GM12878 (cell line): ENCODE measurements around the gene GPR31. TPM values are rescaled to one million over a fixed set of nuclear protein-coding genes. Genes with fewer than 3 reads are reported as not detected.

Experiments used
- ATAC-seq: fragments of 200-7000 bp; cut with Tn5 transposase; 3 replicates; pipeline ENCODE4 v1.9.1; 2020; ENCODE audit warnings: mild to moderate bottlenecking, moderate library complexity
- BruUV-seq: library from RNA; stranded (reverse); fragments of 400-500 nt; replicated peaks from 2 replicates; lab custom pipeline; 2021; lab: Mats Ljungman, UMichigan
- CTCF ChIA-PET: fragments of 300-600 bp; sonication (Branson Sonifier 250); formaldehyde crosslinking; extraction: SDS; loops from one replicate; lab custom pipeline; 2021; ENCODE audit warnings: inconsistent platforms; lab: Yijun Ruan, JAX
- POLR2A ChIA-PET: fragments of 350-600 bp; formaldehyde crosslinking; extraction: SDS; loops from one replicate; lab custom pipeline; 2021; ENCODE audit warnings: inconsistent platforms; lab: Charles Lee
- RAD21 ChIA-PET: fragments of 300-600 bp; sonication (Branson Sonifier 250); formaldehyde crosslinking; loops from one replicate; lab custom pipeline; 2023; ENCODE audit warnings: antibody characterized with exemption; ENCODE audit not compliant: unreplicated experiment; lab: Charles Lee
- SMC1A ChIA-PET: fragments of 300-600 bp; sonication (Branson Sonifier 250); formaldehyde crosslinking; loops from one replicate; lab custom pipeline; 2023; ENCODE audit not compliant: unreplicated experiment, uncharacterized antibody; lab: Charles Lee
- DNase-seq: peaks from one replicate; pipeline ENCODE4 v3.0.0-alpha.2; 2011; ENCODE audit warnings: low read depth, low spot score
- FAIRE-seq: peaks from 3 replicates; lab custom pipeline; 2011; peaks lifted over from hg19 to GRCh38; lab: Jason Lieb, UNC
- H2AFZ ChIP-seq: 2 replicates; pipeline ENCODE4 v1.6.0; 2011; ENCODE audit warnings: low read depth, low read length, control low read depth; ENCODE audit not compliant: control insufficient read depth
- H3K27ac ChIP-seq: 2 replicates; pipeline ENCODE4 v1.5.1; 2011; ENCODE audit warnings: control low read depth; ENCODE audit not compliant: control insufficient read depth, insufficient read depth
- H3K27me3 ChIP-seq, 2 experiments: replicated peaks in 1 of 2; 2 replicates each; pipeline versions ENCODE4 v1.6.0 to v1.6.1; 2011; ENCODE audit warnings: low read length in 1 of 2; ENCODE audit not compliant: control insufficient read depth in 2 of 2, insufficient read depth in 2 of 2
- H3K36me3 ChIP-seq, 2 experiments: 2 replicates each; pipeline ENCODE4 v1.5.1; 2011; ENCODE audit warnings: low read length in 1 of 2; ENCODE audit not compliant: control insufficient read depth in 2 of 2, insufficient read depth in 2 of 2
- H3K4me1 ChIP-seq: 2 replicates; pipeline ENCODE4 v1.6.1; 2011; ENCODE audit warnings: mild to moderate bottlenecking, low read length, moderate library complexity, mixed read lengths; ENCODE audit not compliant: control insufficient read depth, insufficient read depth
- H3K4me2 ChIP-seq: 2 replicates; pipeline ENCODE4 v1.6.0; 2011; ENCODE audit warnings: control low read depth; ENCODE audit not compliant: control insufficient read depth, insufficient read depth
- H3K4me3 ChIP-seq: fragments of 200-600 bp; sonication (generic); 2 replicates; pipeline ENCODE4 v1.5.1; 2016
- H3K79me2 ChIP-seq: 2 replicates; pipeline ENCODE4 v1.6.0; 2011; ENCODE audit warnings: low read length; ENCODE audit not compliant: control insufficient read depth, insufficient read depth
- H3K9ac ChIP-seq: 2 replicates; pipeline ENCODE4 v1.8.0; 2011; ENCODE audit warnings: low read length, control low read depth, mixed read lengths; ENCODE audit not compliant: control insufficient read depth, insufficient read depth
- H3K9me3 ChIP-seq: replicated peaks from 3 replicates; pipeline ENCODE4 v1.5.1; 2011; ENCODE audit warnings: mild to moderate bottlenecking, low read length; ENCODE audit not compliant: control insufficient read depth, insufficient read depth
- H4K20me1 ChIP-seq: 2 replicates; pipeline ENCODE4 v1.6.0; 2011; ENCODE audit not compliant: control insufficient read depth, insufficient read depth
- ATF7 ChIP-seq: fragments of 450-650 bp; IDR thresholded peaks from 2 replicates; pipeline ENCODE4 v1.6.1; 2016; ENCODE audit warnings: low read depth, mild to moderate bottlenecking
- BCL11A ChIP-seq: IDR thresholded peaks from 2 replicates; pipeline ENCODE4 v1.6.1; 2011; ENCODE audit warnings: low read depth, low read length
- BHLHE40 ChIP-seq, 2 experiments: fragments of 450-650 bp in 1 of 2; IDR thresholded peaks; 2 replicates each; pipeline ENCODE4 v1.6.1; 2011 to 2017; ENCODE audit warnings: low read depth in 2 of 2, borderline replicate concordance in 1 of 2, improper control_type of control experiment in 1 of 2, low read length in 1 of 2, mild to moderate bottlenecking in 1 of 2
- CBFB ChIP-seq: IDR thresholded peaks from 2 replicates; pipeline ENCODE4 v1.6.1; 2016; ENCODE audit warnings: antibody characterized with exemption, low read depth
- CHD1 ChIP-seq: IDR thresholded peaks from 2 replicates; pipeline ENCODE4 v1.6.1; 2012; ENCODE audit warnings: low read depth, low read length, improper control_type of control experiment
- IKZF1 ChIP-seq: fragments of 450-650 bp; conservative IDR thresholded peaks from 2 replicates; pipeline ENCODE4 v1.6.1; 2017; ENCODE audit warnings: antibody characterized with exemption, mild to moderate bottlenecking
- MEF2A ChIP-seq: IDR thresholded peaks from 2 replicates; pipeline ENCODE4 v1.6.1; 2011; ENCODE audit warnings: low read depth, mild to moderate bottlenecking, low read length, moderate library complexity; ENCODE audit not compliant: insufficient read depth
- MXI1 ChIP-seq: fragments of 150-350 bp; IDR thresholded peaks from 2 replicates; pipeline ENCODE4 v1.6.1; 2011; ENCODE audit warnings: low read depth, mild to moderate bottlenecking, inconsistent platforms, low read length, improper control_type of control experiment
- NBN ChIP-seq: fragments of 450-650 bp; IDR thresholded peaks from 2 replicates; pipeline ENCODE4 v1.6.1; 2016
- PAX5 ChIP-seq: IDR thresholded peaks from 2 replicates; pipeline ENCODE4 v1.6.1; 2011; ENCODE audit warnings: low read depth, low read length, borderline replicate concordance
- PKNOX1 ChIP-seq: fragments of 450-650 bp; IDR thresholded peaks from 2 replicates; pipeline ENCODE4 v1.6.1; 2016; ENCODE audit warnings: mild to moderate bottlenecking
- SUZ12 ChIP-seq: fragments of 200-600 bp; sonication (generic); IDR thresholded peaks from one replicate; pipeline ENCODE4 v1.6.1; 2018; ENCODE audit warnings: antibody characterized with exemption, mild to moderate bottlenecking; ENCODE audit not compliant: unreplicated experiment
- TCF3 ChIP-seq: IDR thresholded peaks from 2 replicates; pipeline ENCODE4 v1.6.1; 2012; ENCODE audit warnings: low read depth, mild to moderate bottlenecking, low read length, borderline replicate concordance; ENCODE audit not compliant: insufficient read depth
- WGBS: methylation state at CpG from one replicate; pipeline ENCODE4 v1.1.6; 2016; ENCODE audit warnings: low lambda C conversion rate; ENCODE audit not compliant: insufficient replicate concordance, insufficient coverage; ENCODE audit errors: missing lambda C conversion rate; 5-methylcytosine and 5-hydroxymethylcytosine counted together
- in situ Hi-C: fragments of 300-500 bp; cut with MboI; formaldehyde crosslinking; loops from 9 replicates; pipeline ENCODE4 v1.14.3; 2018; ENCODE audit warnings: mixed read lengths
- intact Hi-C: fragments of 100-400 bp; cut with micrococcal nuclease; formaldehyde crosslinking; loops from one replicate; pipeline ENCODE4 v1.14.2; 2022; ENCODE audit not compliant: unreplicated experiment
- polyA plus RNA-seq, 11 experiments: library from polyadenylated mRNA; depleted of rRNA in 4 of 11; unstranded in 6 of 11; stranded (reverse) in 5 of 11; fragments of >200 nt; fragmentation: Nextera tagmentation in 4 of 11; fragmentation: Illumina TruSeq in 1 of 11; extraction: Ambion mirVana in 4 of 11; extraction: Trizol in 1 of 11; gene quantifications; 1 replicate in 1 of 11; 2 replicates in 10 of 11; pipeline versions ENCODE4 v1.2.1 to v1.2.3, GENCODE V29; 2011 to 2016; ENCODE audit warnings: inconsistent platforms in 2 of 11, missing spikeins in 2 of 11, low read depth in 1 of 11
- total RNA-seq, 4 experiments: library from RNA; depleted of rRNA in 3 of 4; stranded (reverse); fragments of >200 nt in 3 of 4; fragmentation: Illumina TruSeq in 1 of 4; extraction: Trizol in 1 of 4; gene quantifications; 2 replicates each; pipeline versions ENCODE4 v1.2.1 to v1.2.3, GENCODE V29; 2013 to 2021
- TF ChIP-seq, protein P1 (sequence below): fragments of 450-650 bp; IDR thresholded peaks from 2 replicates; pipeline ENCODE4 v1.6.1; 2017; ENCODE audit warnings: low read depth, mild to moderate bottlenecking, moderate library complexity
- TF ChIP-seq, protein P2 (sequence below): fragments of 450-650 bp; formaldehyde crosslinking; IDR thresholded peaks from 2 replicates; pipeline ENCODE4 v1.5.0; 2022; ENCODE audit warnings: mild to moderate bottlenecking, missing genetic modification characterization
- TF ChIP-seq, protein P3 (sequence below): fragments of 450-650 bp; IDR thresholded peaks from 2 replicates; pipeline ENCODE4 v1.6.1; 2017; ENCODE audit warnings: mild to moderate bottlenecking

The GPR31 gene
- total and polyA plus RNA-seq, 10 of the 15 experiments (the other 5 are each of a cell fraction or from before 2014, with no cell fraction given) = not detected

GRCh38 chr6:167164261-167164660 is 6.5 kb upstream of the GPR31 start (continued):
- TF ChIP-seq MEF2A = no peak
- TF ChIP-seq ATF7 = no peak
- TF ChIP-seq PKNOX1 = no peak
- TF ChIP-seq IKZF1 = no peak
- no peak for TF ChIP-seq NBN
- TF ChIP-seq SUZ12 = no peak

GRCh38 chr6:167163476-167164011 is 5.8 kb upstream of the GPR31 start:
- WGBS = 53% methylated on average over 9 of the region's 9 CpGs
- POLR2A ChIA-PET = no interaction called here
- TF ChIP-seq CBFB (no peak), CHD1 (no peak), TCF3 (no peak), MXI1 (no peak), PAX5 (no peak), BCL11A (no peak), BHLHE40 (IDR thresholded peaks at IDR 0.05; ENCODE audit: borderline replicate concordance in 1 of 2, low read depth in 2 of 2, low read length in 1 of 2) (no peak)
- TF ChIP-seq, protein P1, sequence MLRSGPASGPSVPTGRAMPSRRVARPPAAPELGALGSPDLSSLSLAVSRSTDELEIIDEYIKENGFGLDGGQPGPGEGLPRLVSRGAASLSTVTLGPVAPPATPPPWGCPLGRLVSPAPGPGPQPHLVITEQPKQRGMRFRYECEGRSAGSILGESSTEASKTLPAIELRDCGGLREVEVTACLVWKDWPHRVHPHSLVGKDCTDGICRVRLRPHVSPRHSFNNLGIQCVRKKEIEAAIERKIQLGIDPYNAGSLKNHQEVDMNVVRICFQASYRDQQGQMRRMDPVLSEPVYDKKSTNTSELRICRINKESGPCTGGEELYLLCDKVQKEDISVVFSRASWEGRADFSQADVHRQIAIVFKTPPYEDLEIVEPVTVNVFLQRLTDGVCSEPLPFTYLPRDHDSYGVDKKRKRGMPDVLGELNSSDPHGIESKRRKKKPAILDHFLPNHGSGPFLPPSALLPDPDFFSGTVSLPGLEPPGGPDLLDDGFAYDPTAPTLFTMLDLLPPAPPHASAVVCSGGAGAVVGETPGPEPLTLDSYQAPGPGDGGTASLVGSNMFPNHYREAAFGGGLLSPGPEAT = no peak
- TF ChIP-seq, protein P2, sequence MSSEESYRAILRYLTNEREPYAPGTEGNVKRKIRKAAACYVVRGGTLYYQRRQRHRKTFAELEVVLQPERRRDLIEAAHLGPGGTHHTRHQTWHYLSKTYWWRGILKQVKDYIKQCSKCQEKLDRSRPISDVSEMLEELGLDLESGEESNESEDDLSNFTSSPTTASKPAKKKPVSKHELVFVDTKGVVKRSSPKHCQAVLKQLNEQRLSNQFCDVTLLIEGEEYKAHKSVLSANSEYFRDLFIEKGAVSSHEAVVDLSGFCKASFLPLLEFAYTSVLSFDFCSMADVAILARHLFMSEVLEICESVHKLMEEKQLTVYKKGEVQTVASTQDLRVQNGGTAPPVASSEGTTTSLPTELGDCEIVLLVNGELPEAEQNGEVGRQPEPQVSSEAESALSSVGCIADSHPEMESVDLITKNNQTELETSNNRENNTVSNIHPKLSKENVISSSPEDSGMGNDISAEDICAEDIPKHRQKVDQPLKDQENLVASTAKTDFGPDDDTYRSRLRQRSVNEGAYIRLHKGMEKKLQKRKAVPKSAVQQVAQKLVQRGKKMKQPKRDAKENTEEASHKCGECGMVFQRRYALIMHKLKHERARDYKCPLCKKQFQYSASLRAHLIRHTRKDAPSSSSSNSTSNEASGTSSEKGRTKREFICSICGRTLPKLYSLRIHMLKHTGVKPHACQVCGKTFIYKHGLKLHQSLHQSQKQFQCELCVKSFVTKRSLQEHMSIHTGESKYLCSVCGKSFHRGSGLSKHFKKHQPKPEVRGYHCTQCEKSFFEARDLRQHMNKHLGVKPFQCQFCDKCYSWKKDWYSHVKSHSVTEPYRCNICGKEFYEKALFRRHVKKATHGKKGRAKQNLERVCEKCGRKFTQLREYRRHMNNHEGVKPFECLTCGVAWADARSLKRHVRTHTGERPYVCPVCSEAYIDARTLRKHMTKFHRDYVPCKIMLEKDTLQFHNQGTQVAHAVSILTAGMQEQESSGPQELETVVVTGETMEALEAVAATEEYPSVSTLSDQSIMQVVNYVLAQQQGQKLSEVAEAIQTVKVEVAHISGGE (CRISPR knock-in tag) = no peak
- TF ChIP-seq, protein P3, sequence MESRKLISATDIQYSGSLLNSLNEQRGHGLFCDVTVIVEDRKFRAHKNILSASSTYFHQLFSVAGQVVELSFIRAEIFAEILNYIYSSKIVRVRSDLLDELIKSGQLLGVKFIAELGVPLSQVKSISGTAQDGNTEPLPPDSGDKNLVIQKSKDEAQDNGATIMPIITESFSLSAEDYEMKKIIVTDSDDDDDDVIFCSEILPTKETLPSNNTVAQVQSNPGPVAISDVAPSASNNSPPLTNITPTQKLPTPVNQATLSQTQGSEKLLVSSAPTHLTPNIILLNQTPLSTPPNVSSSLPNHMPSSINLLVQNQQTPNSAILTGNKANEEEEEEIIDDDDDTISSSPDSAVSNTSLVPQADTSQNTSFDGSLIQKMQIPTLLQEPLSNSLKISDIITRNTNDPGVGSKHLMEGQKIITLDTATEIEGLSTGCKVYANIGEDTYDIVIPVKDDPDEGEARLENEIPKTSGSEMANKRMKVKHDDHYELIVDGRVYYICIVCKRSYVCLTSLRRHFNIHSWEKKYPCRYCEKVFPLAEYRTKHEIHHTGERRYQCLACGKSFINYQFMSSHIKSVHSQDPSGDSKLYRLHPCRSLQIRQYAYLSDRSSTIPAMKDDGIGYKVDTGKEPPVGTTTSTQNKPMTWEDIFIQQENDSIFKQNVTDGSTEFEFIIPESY = no peak

More at GRCh38 chr6:167163476-167164011, 5.8 kb upstream of the GPR31 start:
- H2AFZ ChIP-seq = no peak overlapping the region
- FAIRE-seq = no peak
- ATAC-seq = no peak
- H3K9me3 ChIP-seq = no peaks in the 10 kb centered on the region
- no peaks in the 10 kb centered on the region for H3K79me2 ChIP-seq
- intact Hi-C loops (no loop called here), in situ Hi-C loops (no loop called here)
- no peak overlapping the region for H3K4me2 ChIP-seq
- no peak overlapping the region for H3K27ac ChIP-seq
- RAD21 ChIA-PET = interaction anchor here (0.6 kb wide), 1 partner anchor 49 kb away, joined by 3 read pairs; no protein-coding TSS in a partner anchor
- DNase-seq = no peak
- no peak overlapping the region for H3K9ac ChIP-seq
- no peaks in the 10 kb centered on the region for H3K4me1 ChIP-seq
- SMC1A ChIA-PET = interaction anchor here (1.1 to 1.6 kb wide), 2 partner anchors 12 to 444 kb away, joined by 3 to 9 read pairs; no protein-coding TSS in a partner anchor
- CTCF ChIA-PET = interaction anchor here (0.6 to 3.4 kb wide), 5 partner anchors 12 to 389 kb away, joined by 3 to 11 read pairs (median 3); no protein-coding TSS in a partner anchor
- no TSS peak for BruUV-seq
- no peaks in the 10 kb centered on the region for H3K36me3 ChIP-seq
- H4K20me1 ChIP-seq = no peaks in the 10 kb centered on the region
- no peak overlapping the region for H3K4me3 ChIP-seq
- H3K27me3 ChIP-seq = no peaks in the 10 kb centered on the region
